GM08714 (cell line): ENCODE measurements around the gene PNPLA8.
"Not testable (repeated sequence)": the region's sequence is repeated elsewhere in the genome, so short reads cannot be mapped to it uniquely, and the experiment has no call there.

Experiments used
- H3K4me3 ChIP-seq: fragments of 200-500 bp; sonication (Bioruptor generic); 2 replicates; pipeline ENCODE4 v1.5.1; 2014; ENCODE audit warnings: mild to moderate bottlenecking, low read length, inconsistent platforms
- ZNF274 ChIP-seq: IDR thresholded peaks from 2 replicates; pipeline ENCODE4 v1.6.1; 2012; ENCODE audit warnings: mild to moderate bottlenecking, low read depth, low read length

Gene PNPLA8

GRCh38 chr7:108525985-108526767, at the start of gene PNPLA8:
TSS of gene PNPLA8 (minus strand) at chr7:108526135. CDS start at chr7:108515491, 10,644 bp downstream.
- peak within 1 kb of the TSS; percentile 76 for H3K4me3 ChIP-seq
- no peak for TF ChIP-seq ZNF274

GRCh38 chr7:108575156-108575555, 49.2 kb upstream of the PNPLA8 start:
- no peak for TF ChIP-seq ZNF274

GRCh38 chr7:108572480-108572879, 46.5 kb upstream of the PNPLA8 start:
- no peak overlapping the region for H3K4me3 ChIP-seq
- no peak for TF ChIP-seq ZNF274

More at GRCh38 chr7:108575156-108575555, 49.2 kb upstream of the PNPLA8 start:
- no peak overlapping the region for H3K4me3 ChIP-seq

GRCh38 chr7:108570146-108570755, 44.3 kb upstream of the PNPLA8 start:
- TF ChIP-seq ZNF274: no peak
- peak overlapping the region; percentile 69 for H3K4me3 ChIP-seq

GRCh38 chr7:108569381-108570145, 43.6 kb upstream of the PNPLA8 start, which contains the start of the genes DNAJB9 and THAP5:
TSS of gene DNAJB9 (plus strand) at chr7:108569874. CDS start at chr7:108571727, 1,853 bp downstream.
TSS of gene THAP5 (minus strand) at chr7:108569706. CDS start at chr7:108569569, 137 bp downstream.
- TF ChIP-seq ZNF274: no peak
- H3K4me3 ChIP-seq: peak within 1 kb of the TSS; percentile 79

GRCh38 chr7:108568801-108569380, 43.0 kb upstream of the PNPLA8 start:
- H3K4me3 ChIP-seq: peak overlapping the region; percentile 79
- no peak for TF ChIP-seq ZNF274

GRCh38 chr7:108565987-108566386, 40.1 kb upstream of the PNPLA8 start:
- TF ChIP-seq ZNF274: no peak
- no peak overlapping the region for H3K4me3 ChIP-seq

- TF ChIP-seq ZNF274: no peak
- H3K4me3 ChIP-seq: no peak overlapping the region
Observed at GRCh38 chr7:108561047-108561619, 35.2 kb upstream of the PNPLA8 start.

GRCh38 chr7:108559253-108559652, 33.3 kb upstream of the PNPLA8 start:
- H3K4me3 ChIP-seq: no peak overlapping the region
- TF ChIP-seq ZNF274: no peak

GRCh38 chr7:108557617-108558016, 31.7 kb upstream of the PNPLA8 start:
- H3K4me3 ChIP-seq: no peak overlapping the region
- no peak for TF ChIP-seq ZNF274

GRCh38 chr7:108557191-108557590, 31.3 kb upstream of the PNPLA8 start:
- TF ChIP-seq ZNF274: no peak
- no peak overlapping the region for H3K4me3 ChIP-seq

- not testable (repeated sequence) for H3K4me3 ChIP-seq
Observed at GRCh38 chr7:108556665-108557064, 30.7 kb upstream of the PNPLA8 start.

- H3K4me3 ChIP-seq: not testable (repeated sequence)
Observed at GRCh38 chr7:108548141-108548896, 22.4 kb upstream of the PNPLA8 start.
